Measurements from ENCODE around the gene ITGB3. TPM values are rescaled to one million over a fixed set of nuclear protein-coding genes. Genes with fewer than 3 reads are reported as not detected.
A peak's percentile ranks its signal among the peaks of the same experiment; 100 is the strongest.

ITGB3 gene
- total and polyA plus RNA-seq, 2 of the 8 experiments (the other 6 are each of a cell fraction or from before 2014, with no cell fraction given): 0.08 to 0.09 TPM

DNA sequence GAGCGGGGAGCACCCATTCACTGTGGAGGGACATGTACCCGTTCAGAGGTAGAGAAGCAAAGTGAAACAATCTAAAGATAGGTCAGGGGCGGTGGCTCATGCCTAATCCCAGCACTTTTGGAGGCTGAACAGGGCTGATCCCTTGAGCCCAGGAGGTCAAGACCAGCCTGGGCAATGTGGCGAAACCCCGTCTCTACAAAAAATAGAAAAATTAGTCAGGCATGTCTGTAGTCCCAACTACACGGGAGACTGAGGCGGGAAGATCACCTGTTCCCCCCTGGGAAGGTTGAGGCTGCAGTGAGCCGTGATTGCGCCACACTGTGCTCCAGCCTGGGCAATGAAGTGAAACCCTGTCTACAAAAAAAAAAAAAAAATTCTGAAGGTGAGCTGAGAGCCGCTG is 22.8 kb upstream of the ITGB3 start:
- Histone ChIP-seq H4K8ac (ENCODE audit: extremely low read depth, insufficient read depth, low read length) (no peak overlapping the region), H2BK20ac (ENCODE audit: low read length) (no peak overlapping the region), H3K4ac (replicated peaks; ENCODE audit: insufficient read length, low read depth, low read length) (no peak overlapping the region), H3K79me1 (ENCODE audit: low read depth, low read length) (no peaks in the 10 kb centered on the region), H3K79me2 (ENCODE audit: control insufficient read depth in 1 of 2, insufficient read depth in 2 of 2, low read length in 2 of 2) (no peaks in the 10 kb centered on the region), H3K9ac (replicated peaks in 1 of 4; ENCODE audit: extremely low read depth in 1 of 4, low read depth in 3 of 4, low read length in 3 of 4) (no peak overlapping the region), H3K56ac (replicated peaks; ENCODE audit: insufficient read length, low read depth, low read length) (no peak overlapping the region), H4K20me1 (replicated peaks in 1 of 2; ENCODE audit: control insufficient read depth in 1 of 2, insufficient read depth in 2 of 2, low read length in 2 of 2) (no peaks in the 10 kb centered on the region), H3K9me3 (ENCODE audit: insufficient read depth in 2 of 2, low read depth in 1 of 2, low read length in 1 of 2) (no peaks in the 10 kb centered on the region), H2AFZ (ENCODE audit: low read length) (no peak overlapping the region), H3K18ac (ENCODE audit: extremely low read depth, low read length) (no peak overlapping the region), H3K4me2 (ENCODE audit: insufficient read depth in 1 of 2, low read depth in 2 of 2, low read length in 2 of 2) (no peak overlapping the region), H3K23ac (ENCODE audit: insufficient read length) (no peak overlapping the region), H2BK12ac (ENCODE audit: low read depth, low read length) (no peak overlapping the region), H4K91ac (replicated peaks; ENCODE audit: insufficient read length, low read length) (no peak overlapping the region), H2BK120ac (replicated peaks; ENCODE audit: low read depth, low read length) (no peak overlapping the region), H3K4me1 (replicated peaks in 1 of 4; ENCODE audit: control insufficient read depth in 3 of 4, insufficient read depth in 4 of 4, low read length in 3 of 4) (peaks cover 0 to 3% (median 3%) of the 10 kb centered on the region in 4 experiments; a peak in 3 of 7 replicates), H4K5ac (ENCODE audit: insufficient read length, low read depth, low read length) (no peak overlapping the region), H2BK5ac (ENCODE audit: low read depth, low read length) (no peak overlapping the region), H3K36me3 (ENCODE audit: control insufficient read depth in 2 of 4, insufficient read depth in 4 of 4, low read length in 3 of 4) (no peaks in the 10 kb centered on the region), H3K14ac (ENCODE audit: insufficient read length) (no peak overlapping the region), H3K27me3 (replicated peaks in 1 of 4; ENCODE audit: control insufficient read depth in 3 of 4, extremely low read depth in 1 of 4, insufficient read depth in 3 of 4, low read length in 3 of 4) (0 out of 7 replicates have a peak, but pooled peaks cover 0 to 1% (median 0%) of the 10 kb centered on the region in 4 experiments), H3K23me2 (ENCODE audit: low read depth, low read length) (no peaks in the 10 kb centered on the region), H3K4me3 (ENCODE audit: extremely low read depth in 1 of 4, insufficient read depth in 2 of 4, low read depth in 3 of 4, low read length in 4 of 4) (no peak overlapping the region), H3K27ac (ENCODE audit: low read depth, low read length) (no peak overlapping the region), H2BK15ac (ENCODE audit: low read length) (no peak overlapping the region), H2AK5ac (ENCODE audit: low read depth, low read length) (no peak overlapping the region)
- POLR2A ChIA-PET (ENCODE audit: partially characterized antibody): interaction anchor here (1.1 kb wide), 1 partner anchor 82 kb away, joined by 3 read pairs; no protein-coding TSS in a partner anchor
- CTCF ChIA-PET (ENCODE audit: partially characterized antibody): interaction anchor here (0.7 to 7.3 kb wide), 21 partner anchors 10 to 1399 kb away, joined by 3 to 105 read pairs (median 4); partner anchors contain the start of genes EFCAB13 and MYL4
- FAIRE-seq (no peak), DNase-seq (ENCODE audit: low read depth in 1 of 2, low spot score in 2 of 2) (no peak)
- TF ChIP-seq RNF2 (IDR thresholded peaks at IDR 0.05; ENCODE audit: borderline replicate concordance, low read depth, low read length, missing control alignments, poor library complexity, severe bottlenecking): no peak
- no peak for TF ChIP-seq SIRT6 (IDR thresholded peaks at IDR 0.05; ENCODE audit: low read length)
- TF ChIP-seq CEBPB (IDR thresholded peaks at IDR 0.05; ENCODE audit: low read depth, low read length): peak; percentile 78
- 95% methylated on average over 7 of the region's 10 CpGs; no CpG with 5 or more reads in 1 of the 2 experiments for WGBS, 2 experiments (ENCODE audit: extremely low coverage in 1 of 2, insufficient coverage in 1 of 2, insufficient read length in 1 of 2, insufficient replicate concordance in 2 of 2, low coverage in 1 of 2, low lambda C conversion rate in 2 of 2, missing lambda C conversion rate in 1 of 2)
